GM19397 (cell line): ENCODE data around the gene WDR59.
"Not testable (repeated sequence)": the region's sequence is repeated elsewhere in the genome, so short reads cannot be mapped to it uniquely, and the experiment has no call there.

ENCODE experiments used
- ATAC-seq: cut with Tn5 transposase; IDR thresholded peaks from one replicate; pipeline ENCODE4 v1.9.1; 2021; ENCODE audit warnings: mild to moderate bottlenecking, moderate library complexity; ENCODE audit not compliant: unreplicated experiment

WDR59 gene

GRCh38 chr16:74868501-74868900, 116.4 kb downstream of the WDR59 start:
- no peak for ATAC-seq

- no peak for ATAC-seq
Measured at GRCh38 chr16:74868035-74868434, 116.9 kb downstream of the WDR59 start.

GRCh38 chr16:74867281-74867849, 117.6 kb downstream of the WDR59 start:
- ATAC-seq = no peak

GRCh38 chr16:74865922-74866598, 118.9 kb downstream of the WDR59 start:
- ATAC-seq = no peak

GRCh38 chr16:74862743-74863244, 122.1 kb downstream of the WDR59 start:
- no peak for ATAC-seq

- no peak for ATAC-seq
Measured at GRCh38 chr16:74852500-74852875, 132.4 kb downstream of the WDR59 start.

GRCh38 chr16:74850027-74850426, 134.9 kb downstream of the WDR59 start:
- ATAC-seq = no peak

- no peak for ATAC-seq
Measured at GRCh38 chr16:74847202-74847601, 137.7 kb downstream of the WDR59 start.

- ATAC-seq = no peak
Measured at GRCh38 chr16:74846714-74847113, 138.2 kb downstream of the WDR59 start.

GRCh38 chr16:74844041-74844980, 140.6 kb downstream of the WDR59 start:
- ATAC-seq = no peak

GRCh38 chr16:74843381-74844035, 141.4 kb downstream of the WDR59 start:
- not testable (repeated sequence) for ATAC-seq

- ATAC-seq = no peak
Measured at GRCh38 chr16:74842413-74842812, 142.5 kb downstream of the WDR59 start.

- no peak for ATAC-seq
Measured at GRCh38 chr16:74841904-74842303, 143.0 kb downstream of the WDR59 start.

- ATAC-seq = no peak
Measured at GRCh38 chr16:74841469-74841868, 143.5 kb downstream of the WDR59 start.

- no peak for ATAC-seq
Measured at GRCh38 chr16:74837056-74837455, 147.9 kb downstream of the WDR59 start.

- no peak for ATAC-seq
Measured at GRCh38 chr16:74836111-74836671, 148.7 kb downstream of the WDR59 start.

GRCh38 chr16:74832228-74832627, 152.7 kb downstream of the WDR59 start:
- no peak for ATAC-seq

- no peak for ATAC-seq
Measured at GRCh38 chr16:74831467-74831866, 153.5 kb downstream of the WDR59 start.

GRCh38 chr16:74830648-74831047, 154.3 kb downstream of the WDR59 start:
- ATAC-seq = no peak

- ATAC-seq = no peak
Measured at GRCh38 chr16:74829637-74830036, 155.3 kb downstream of the WDR59 start.

- ATAC-seq = no peak
Measured at GRCh38 chr16:74825941-74826340, 159.0 kb downstream of the WDR59 start.
